Testis (tissue), 3 donors: ENCODE results near the gene CHD2. TPM values are rescaled to one million over a fixed set of nuclear protein-coding genes. Genes with fewer than 3 reads are reported as not detected.

ENCODE experiments used
- DNase-seq: peaks from one replicate; pipeline ENCODE4 v3.0.0-alpha.2; 2019
- H3K27ac ChIP-seq, 2 donors: fragments of 200-600 bp; sonication (generic); one replicate each; pipeline ENCODE4 v1.5.1; 2019
- H3K27me3 ChIP-seq: fragments of 200-600 bp; sonication (generic); one replicate; pipeline ENCODE4 v1.5.1; 2019
- H3K36me3 ChIP-seq: fragments of 200-600 bp; sonication (generic); one replicate; pipeline ENCODE4 v1.5.1; 2017; ENCODE audit warnings: low read depth; ENCODE audit errors: missing control alignments
- H3K4me1 ChIP-seq: fragments of 200-600 bp; sonication (generic); one replicate; pipeline ENCODE4 v1.5.1; 2019
- H3K4me3 ChIP-seq, 2 donors: fragments of 200-600 bp; sonication (generic); one replicate each; pipeline ENCODE4 v1.5.1; 2017 to 2019
- H3K9me3 ChIP-seq: fragments of 200-600 bp; sonication (generic); one replicate; pipeline ENCODE4 v1.5.1; 2017
- CTCF ChIP-seq, 3 experiments: fragments of 450-650 bp in 2 of 3; fragments of 200-600 bp in 1 of 3; sonication (generic) in 1 of 3; IDR thresholded peaks; one replicate each; pipeline ENCODE4 v1.5.1; 2016 to 2019; ENCODE audit warnings: antibody characterized with exemption in 3 of 3, mild to moderate bottlenecking in 2 of 3, moderate library complexity in 1 of 3
- POLR2A ChIP-seq: fragments of 450-650 bp; IDR thresholded peaks from one replicate; pipeline ENCODE4 v1.6.1; 2017; ENCODE audit warnings: antibody characterized with exemption, mild to moderate bottlenecking, moderate library complexity
- WGBS, 2 donors: methylation state at CpG; one replicate each; pipeline ENCODE4 v1.1.5; 2018; 5-methylcytosine and 5-hydroxymethylcytosine counted together
- intact Hi-C: fragments of 100-400 bp; cut with DNase I; formaldehyde crosslinking; loops from one replicate; pipeline ENCODE4 v1.15.1; 2023; ENCODE audit warnings: low total_unique reads
- polyA plus RNA-seq: library from polyadenylated mRNA; stranded (reverse); fragments of 350-450 nt; fragmentation: Illumina TruSeq; extraction: RNeasy Lipid Tissue Mini Kit (QIAGEN cat#74804); gene quantifications from one replicate; pipeline ENCODE4 v1.2.3, GENCODE V29; 2014; ENCODE audit warnings: low read depth, low replicate concordance; ENCODE audit not compliant: insufficient read depth
- total RNA-seq, 2 donors: library from RNA; depleted of rRNA; stranded (reverse); fragments of >200 nt; gene quantifications; one replicate each; pipeline ENCODE4 v1.2.3, GENCODE V29; 2016

The CHD2 gene
- total and polyA plus RNA-seq, 3 donors from 2014 or later = 64.5 to 129 (median 113) TPM

- no peaks in the 10 kb centered on the region for H3K4me1 ChIP-seq
- WGBS, 2 donors = 81 to 86% methylated on average over 6 of the region's 6 CpGs
- no peaks in the 10 kb centered on the region for H3K36me3 ChIP-seq
- H3K27ac ChIP-seq = no peak overlapping the region
- no peaks in the 10 kb centered on the region for H3K27me3 ChIP-seq
- no peak for TF ChIP-seq POLR2A
- no peak for TF ChIP-seq CTCF (IDR thresholded peaks at IDR 0.05)
- intact Hi-C loops = no loop called here
- H3K9me3 ChIP-seq = no peaks in the 10 kb centered on the region
- DNase-seq = no peak
- no peak overlapping the region for H3K4me3 ChIP-seq
These were observed 74.2 kb downstream of the CHD2 start for GRCh38 chr15:92974183-92974915.

- Histone ChIP-seq H3K27me3 (no peaks in the 10 kb centered on the region), H3K36me3 (no peaks in the 10 kb centered on the region), H3K9me3 (no peaks in the 10 kb centered on the region), H3K4me1 (no peaks in the 10 kb centered on the region), H3K27ac (no peak overlapping the region), H3K4me3 (no peak overlapping the region)
- DNase-seq = no peak
- intact Hi-C loops = no loop called here
- 91 to 96% methylated on average over 5 of the region's 5 CpGs for WGBS, 2 donors
- TF ChIP-seq CTCF (IDR thresholded peaks at IDR 0.05) = no peak
- TF ChIP-seq POLR2A = no peak
These were observed 79.0 kb downstream of the CHD2 start for GRCh38 chr15:92979011-92979701.

- Histone ChIP-seq H3K27ac (no peak overlapping the region), H3K4me3 (no peak overlapping the region), H3K9me3 (no peaks in the 10 kb centered on the region), H3K27me3 (no peaks in the 10 kb centered on the region), H3K4me1 (no peaks in the 10 kb centered on the region), H3K36me3 (no peaks in the 10 kb centered on the region)
- no peak for DNase-seq
- WGBS, 2 donors = 88 to 96% methylated on average over 8 of the region's 8 CpGs
- intact Hi-C loops = no loop called here
- TF ChIP-seq CTCF (IDR thresholded peaks at IDR 0.05) (no peak), POLR2A (no peak)
These were observed 81.2 kb downstream of the CHD2 start for GRCh38 chr15:92981333-92981732.

GRCh38 chr15:92984161-92984560 is 84.0 kb downstream of the CHD2 start:
- no peak overlapping the region for H3K4me3 ChIP-seq
- no peaks in the 10 kb centered on the region for H3K4me1 ChIP-seq
- 71 to 77% methylated on average over 4 of the region's 4 CpGs for WGBS, 2 donors
- no peaks in the 10 kb centered on the region for H3K9me3 ChIP-seq
- H3K27me3 ChIP-seq = no peaks in the 10 kb centered on the region
- TF ChIP-seq CTCF (IDR thresholded peaks at IDR 0.05) = no peak
- no peak for TF ChIP-seq POLR2A
- H3K27ac ChIP-seq = peak overlapping the region in 1 of 2 donors; percentile 25
- DNase-seq = no peak
- no peaks in the 10 kb centered on the region for H3K36me3 ChIP-seq
- intact Hi-C loops = no loop called here
